NCI-H510A (cell line): Measurements from ENCODE around the gene NAT9.

ENCODE experiments used
- DNase-seq: peaks from one replicate; lab custom pipeline; 2025; lab: John Stamatoyannopoulos, UW

Gene NAT9

GRCh38 chr17:74728702-74729075, 47.5 kb downstream of the NAT9 start:
- DNase-seq = no peak

- DNase-seq = no peak
Measured at GRCh38 chr17:74728033-74728701, 48.0 kb downstream of the NAT9 start.

GRCh38 chr17:74725111-74725510, 51.0 kb downstream of the NAT9 start:
- no peak for DNase-seq

- DNase-seq = no peak
Measured at GRCh38 chr17:74723891-74724290, 52.3 kb downstream of the NAT9 start.

- DNase-seq = no peak
Measured at GRCh38 chr17:74722782-74723181, 53.4 kb downstream of the NAT9 start.
